HG02588 (cell line): ENCODE results near the gene CGNL1.

ENCODE experiments used
- ATAC-seq: cut with Tn5 transposase; IDR thresholded peaks from one replicate; pipeline ENCODE4 v1.9.1; 2021; ENCODE audit warnings: mild to moderate bottlenecking, moderate library complexity; ENCODE audit not compliant: unreplicated experiment

CGNL1 gene

DNA sequence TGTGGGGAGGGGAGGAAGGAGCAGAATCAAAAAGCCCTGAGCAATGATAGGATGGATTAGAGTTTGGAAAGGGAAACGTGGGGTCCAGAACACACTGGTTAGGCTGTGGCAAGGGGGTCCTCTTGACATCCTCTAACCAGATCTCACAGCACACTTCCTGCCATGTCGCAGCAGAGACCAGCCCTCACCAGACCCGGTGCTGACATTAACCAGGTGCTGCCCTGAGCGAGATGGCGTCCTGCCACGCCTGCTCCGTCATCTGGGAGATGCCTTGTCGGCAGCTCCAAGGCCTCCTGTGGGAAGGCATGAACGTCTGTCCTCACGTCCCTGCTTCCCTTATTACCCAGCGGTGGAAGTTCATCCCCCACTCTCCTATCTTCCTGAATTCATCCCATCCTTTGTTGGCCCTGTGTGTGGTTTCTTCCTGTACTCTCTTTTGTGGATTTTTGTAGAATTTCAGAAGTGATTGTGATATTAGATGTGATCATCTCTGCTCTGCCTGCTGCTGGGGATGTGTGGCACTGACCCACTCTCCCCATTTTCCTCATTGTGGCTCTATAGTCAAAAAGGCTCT lies 186.0 kb downstream of the CGNL1 start:
- ATAC-seq = no peak

DNA sequence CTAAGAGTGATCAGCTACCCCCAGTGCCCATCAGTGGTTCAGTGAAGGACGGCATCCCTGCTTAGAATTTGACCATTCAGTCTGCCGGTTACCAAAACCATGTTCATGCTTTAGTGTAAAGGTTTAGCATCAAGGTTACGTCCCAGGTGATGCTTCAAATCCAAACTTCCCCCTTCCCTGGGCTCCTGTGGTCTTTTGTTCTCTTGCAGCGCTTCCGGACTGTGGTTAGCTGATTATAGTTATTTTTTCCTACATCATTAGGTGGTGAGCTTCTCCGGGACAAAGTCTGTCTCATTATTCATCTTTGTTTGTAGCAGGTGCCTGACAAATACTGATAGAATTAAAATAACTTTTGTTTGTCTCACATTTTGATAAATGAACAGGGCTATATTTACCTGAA lies 187.1 kb downstream of the CGNL1 start:
- no peak for ATAC-seq

DNA sequence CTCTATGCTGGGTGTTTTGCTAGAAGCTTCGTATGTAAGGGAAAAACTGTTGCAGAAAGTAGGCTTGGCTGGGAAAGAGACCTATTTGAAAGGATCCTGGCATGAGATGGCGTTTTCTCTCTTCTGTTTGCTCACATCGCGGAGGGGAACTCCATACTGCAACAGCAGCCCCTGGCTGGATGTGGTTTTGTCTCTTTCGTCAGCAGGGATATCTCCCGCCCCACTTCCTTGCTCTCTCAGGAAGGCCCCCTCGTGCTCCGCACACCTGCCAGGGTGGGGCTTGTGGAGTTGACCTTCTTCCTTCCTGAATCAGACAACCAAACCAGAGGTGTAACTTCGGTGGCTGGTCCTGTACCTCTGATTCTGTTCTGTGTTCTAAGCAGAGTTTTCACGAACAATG lies 189.0 kb downstream of the CGNL1 start:
- ATAC-seq = no peak

DNA sequence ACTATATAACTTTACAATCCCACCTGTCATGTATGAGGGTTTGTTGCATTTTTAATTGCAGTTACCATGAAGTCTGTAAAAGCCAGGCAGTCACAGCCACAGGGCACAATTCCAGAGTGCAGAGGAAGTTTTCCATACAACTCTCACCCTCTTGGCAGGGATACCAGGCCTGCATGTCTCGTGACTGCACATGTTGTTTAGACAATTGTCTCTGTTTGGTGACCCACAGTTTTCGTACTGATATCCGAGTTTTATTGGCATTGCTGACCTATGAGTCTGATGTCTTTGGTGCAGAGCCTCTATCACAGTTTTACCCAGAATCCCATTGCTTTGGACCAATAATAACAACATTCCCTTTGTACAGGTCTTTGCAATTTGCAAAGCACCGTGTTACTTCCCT lies 190.5 kb downstream of the CGNL1 start:
- ATAC-seq = no peak

DNA sequence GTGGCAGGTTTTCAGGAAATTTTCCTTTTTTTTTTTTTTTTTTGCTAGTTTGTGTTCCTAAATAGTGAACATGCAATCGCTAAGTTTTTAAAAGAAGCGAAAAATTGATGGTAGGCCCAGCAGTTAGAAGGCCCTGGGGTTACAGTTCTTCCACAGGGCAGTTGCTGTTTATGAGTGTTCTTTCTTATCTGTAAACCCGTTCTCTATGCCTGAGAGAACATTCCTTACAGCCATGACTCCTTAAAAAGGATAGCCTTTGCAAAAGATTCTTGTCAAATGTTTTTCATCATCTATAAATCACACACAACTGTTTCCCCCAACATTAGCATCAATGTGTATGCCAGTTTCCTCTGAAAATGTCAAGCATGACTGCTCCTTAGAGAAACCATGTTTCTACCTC lies 191.6 kb downstream of the CGNL1 start:
- ATAC-seq = no peak

DNA sequence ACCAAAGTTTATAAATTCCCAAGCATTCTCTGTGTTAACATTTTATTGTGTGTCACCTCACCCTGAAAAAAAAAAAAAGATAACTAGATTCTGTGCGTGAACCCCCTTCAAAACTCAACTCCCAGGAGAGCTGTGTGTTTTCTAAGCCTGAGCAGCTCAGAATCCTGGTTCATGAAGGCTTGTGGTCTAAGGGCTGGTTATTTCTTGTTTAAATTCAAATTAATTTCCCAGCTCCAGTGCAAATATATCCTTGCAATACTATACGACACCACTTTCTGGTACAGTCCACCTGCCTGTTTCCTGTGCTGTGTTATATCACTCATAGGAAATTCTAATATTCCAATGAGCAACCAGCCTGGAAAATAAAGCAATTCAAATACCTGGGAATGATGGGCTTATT lies 192.0 kb downstream of the CGNL1 start:
- no peak for ATAC-seq

DNA sequence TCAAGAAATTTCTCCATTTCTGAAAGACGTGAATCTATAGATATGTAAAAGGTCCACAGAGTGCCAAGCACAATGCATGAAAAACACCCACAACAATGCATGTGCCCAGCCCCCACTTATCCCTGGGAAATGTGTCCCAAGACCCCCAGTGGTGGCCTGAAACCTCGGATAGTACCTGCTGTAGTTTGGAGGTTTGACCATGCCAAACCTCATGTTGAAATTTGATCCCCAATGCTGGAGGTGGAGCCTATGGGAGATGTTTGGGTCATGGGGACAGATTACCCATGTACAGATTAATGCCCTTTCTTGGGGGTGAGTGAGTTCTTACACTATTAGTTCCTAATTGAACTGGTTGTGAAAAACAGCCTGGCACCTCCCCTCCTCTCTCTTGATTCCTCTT lies 194.0 kb downstream of the CGNL1 start:
- no peak for ATAC-seq

DNA sequence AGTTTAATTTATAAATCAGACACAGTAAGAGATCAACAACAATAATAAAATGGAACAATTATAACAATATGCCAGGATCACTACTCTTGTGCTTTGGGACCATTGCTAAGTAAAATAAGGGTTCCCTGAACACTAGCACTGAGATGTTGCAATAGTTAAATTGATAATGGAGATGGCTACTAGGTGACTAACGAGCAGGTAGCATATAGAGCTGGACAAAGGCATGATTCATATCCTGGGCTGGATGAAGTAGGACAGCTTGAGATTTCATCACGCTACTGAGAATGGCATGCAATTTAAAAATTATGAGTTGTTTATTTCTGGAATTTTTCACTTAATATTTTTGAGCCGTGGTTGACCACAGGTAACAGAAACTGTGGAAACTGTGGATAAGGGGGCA lies 194.7 kb downstream of the CGNL1 start:
- ATAC-seq = no peak

DNA sequence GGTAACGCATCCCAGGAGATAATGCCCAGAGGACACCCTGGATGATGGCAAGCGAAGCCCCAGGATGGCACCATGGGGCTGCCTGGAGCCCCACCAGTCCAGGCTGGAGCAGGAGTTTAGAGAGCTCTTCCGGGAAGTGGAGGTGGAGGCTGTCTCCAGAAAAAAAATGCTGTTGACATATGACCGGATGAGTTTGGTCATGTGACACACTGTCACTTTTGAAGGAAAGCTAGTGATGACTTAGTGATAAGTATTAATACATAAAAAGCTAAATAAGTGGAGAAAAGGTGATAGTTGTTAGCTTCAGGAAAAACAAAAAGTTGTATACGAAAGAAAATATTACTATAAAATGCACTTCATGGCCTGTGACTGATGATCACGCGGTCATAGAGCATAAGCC lies 195.4 kb downstream of the CGNL1 start:
- ATAC-seq = no peak

DNA sequence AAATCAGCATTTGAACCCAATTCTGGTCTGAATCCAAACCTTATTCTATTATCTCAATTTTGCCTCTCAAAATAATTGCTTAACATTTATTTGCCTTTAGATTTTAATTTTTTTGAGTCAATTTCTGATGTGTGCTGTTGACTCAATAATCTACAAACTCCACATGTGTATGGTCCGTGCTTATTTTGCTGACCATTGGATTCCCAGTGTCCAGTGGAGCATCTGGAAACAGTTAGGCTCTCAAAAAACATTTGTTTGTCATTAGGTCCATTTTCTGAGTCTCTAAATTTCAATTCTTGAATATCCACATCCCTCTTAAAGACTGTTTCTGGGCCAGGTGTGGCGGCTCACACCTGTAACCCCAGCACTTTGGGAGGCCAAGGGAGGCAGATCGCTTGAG lies 196.2 kb downstream of the CGNL1 start:
- ATAC-seq = no peak

DNA sequence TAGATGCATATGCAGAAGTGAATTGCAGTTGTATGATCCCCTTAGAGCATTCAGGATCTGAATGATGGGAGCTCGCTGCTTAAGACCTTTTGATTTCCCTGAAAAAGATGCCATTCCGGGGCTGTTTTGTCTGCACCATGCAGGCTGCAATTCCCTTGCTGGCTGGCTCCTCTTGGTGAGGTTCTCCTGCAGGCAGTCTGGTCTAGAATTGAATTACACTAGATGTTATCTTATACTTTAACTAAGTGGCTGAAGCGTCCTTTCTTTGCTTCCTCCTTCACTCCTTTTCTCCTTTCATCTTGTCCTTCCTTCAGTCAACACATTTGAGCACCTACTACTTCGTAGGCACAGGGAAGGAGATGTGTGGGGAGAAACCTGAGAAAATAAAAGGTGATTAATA lies 196.8 kb downstream of the CGNL1 start:
- no peak for ATAC-seq

DNA sequence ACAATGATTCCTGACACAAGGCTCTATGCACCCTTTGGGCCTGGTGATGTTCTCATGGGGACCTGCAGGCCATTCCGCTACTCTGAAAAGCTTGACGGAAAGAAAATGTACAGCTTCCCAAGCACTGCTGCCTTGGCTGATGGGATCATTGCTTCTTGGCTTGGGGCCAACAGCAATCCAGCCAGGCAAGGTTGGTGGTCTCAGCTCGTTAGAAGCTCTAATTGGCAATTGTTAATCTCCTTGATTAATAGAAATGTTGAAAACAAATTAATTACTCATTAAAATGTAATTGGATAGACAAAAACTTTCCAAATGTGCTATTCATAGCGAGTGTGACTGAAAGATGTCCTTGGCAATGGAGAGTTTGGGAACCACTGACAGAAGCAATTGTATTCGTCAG lies 199.1 kb downstream of the CGNL1 start:
- no peak for ATAC-seq

DNA sequence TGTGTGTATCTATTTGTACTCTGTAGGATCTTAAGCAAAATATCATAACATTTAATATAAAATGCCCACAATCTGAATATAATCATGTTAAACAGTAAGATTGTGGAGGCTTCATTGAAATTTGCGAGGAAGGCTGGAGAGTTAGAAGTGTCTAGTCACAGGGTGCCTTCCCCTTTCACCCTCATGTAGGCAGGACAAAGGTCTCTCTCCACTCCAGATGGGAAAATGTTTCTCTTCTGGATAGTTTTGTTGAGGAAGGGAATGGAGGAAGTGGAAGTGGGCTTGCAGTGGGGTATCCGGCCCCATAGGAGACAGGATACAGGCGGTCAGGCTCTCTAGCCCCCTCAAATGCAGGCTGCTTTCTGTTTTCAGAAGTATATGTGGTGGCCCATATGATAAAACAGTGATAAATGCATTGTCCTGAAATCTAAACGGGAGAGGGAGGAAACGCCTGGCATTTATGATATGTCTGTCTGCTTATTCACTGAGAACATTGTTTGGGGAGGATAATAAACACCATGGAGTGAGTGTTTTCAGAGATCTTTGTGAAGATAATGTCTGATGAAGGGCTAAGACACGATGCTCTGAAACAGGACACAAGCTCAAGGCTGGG lies 202.1 kb downstream of the CGNL1 start:
- ATAC-seq = no peak

DNA sequence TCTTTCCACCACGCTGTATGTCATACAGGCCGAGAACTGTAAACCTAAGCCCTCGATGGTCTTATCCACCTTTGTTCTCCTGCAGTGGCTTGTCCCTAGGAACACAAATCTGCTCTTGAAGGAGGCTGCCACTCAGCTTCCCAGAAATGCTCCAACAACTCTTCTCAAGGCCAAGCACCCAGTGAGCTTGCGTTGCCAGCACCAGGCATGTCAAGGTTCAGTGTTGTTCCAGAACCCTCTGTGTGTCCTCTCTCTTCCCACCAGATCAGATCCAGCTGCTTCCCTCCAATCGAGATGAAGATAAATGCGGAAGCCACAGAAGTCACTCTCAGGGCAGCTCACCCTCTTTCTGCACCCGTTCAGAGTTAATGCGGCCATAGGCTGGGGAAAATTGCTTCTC lies 204.1 kb downstream of the CGNL1 start:
- ATAC-seq = no peak

DNA sequence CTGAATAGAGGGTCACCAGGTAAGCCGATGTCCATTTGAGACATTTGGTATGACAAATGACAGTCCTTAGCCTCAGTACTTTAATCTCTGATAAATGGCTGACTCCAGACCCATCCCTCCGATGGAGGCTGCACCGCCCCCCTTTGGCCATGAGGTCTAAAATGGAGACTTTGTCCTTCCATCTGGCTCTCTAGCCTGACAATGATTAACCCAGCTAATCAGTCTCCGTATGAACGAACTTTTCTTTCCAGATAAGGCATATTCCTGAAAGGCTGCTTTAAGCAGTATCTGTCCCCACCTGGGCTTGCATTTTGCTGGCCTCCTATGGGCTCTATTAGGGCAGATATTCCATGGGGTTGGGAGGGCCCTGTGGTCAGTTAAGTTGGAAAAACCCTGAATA lies 204.6 kb downstream of the CGNL1 start:
- no peak for ATAC-seq

DNA sequence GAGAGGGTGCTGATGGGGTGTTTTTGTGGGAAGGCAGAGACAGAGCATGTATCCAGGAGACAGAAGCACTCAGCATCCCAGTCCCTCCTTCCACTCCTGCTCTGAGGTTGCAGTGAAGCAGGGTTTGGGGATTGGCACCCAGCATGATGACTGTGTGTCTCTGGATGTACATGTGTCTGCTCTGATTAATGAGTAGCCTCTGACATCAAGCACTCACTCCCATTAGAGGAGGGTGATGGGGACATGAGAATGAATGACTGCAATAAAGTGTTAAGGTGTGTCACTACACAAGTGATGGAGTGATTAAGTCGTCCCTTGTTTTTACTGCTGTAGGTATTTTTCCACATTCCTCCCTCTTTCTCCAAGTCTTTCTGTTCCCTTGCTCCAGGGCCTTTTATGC lies 205.8 kb downstream of the CGNL1 start:
- no peak for ATAC-seq

DNA sequence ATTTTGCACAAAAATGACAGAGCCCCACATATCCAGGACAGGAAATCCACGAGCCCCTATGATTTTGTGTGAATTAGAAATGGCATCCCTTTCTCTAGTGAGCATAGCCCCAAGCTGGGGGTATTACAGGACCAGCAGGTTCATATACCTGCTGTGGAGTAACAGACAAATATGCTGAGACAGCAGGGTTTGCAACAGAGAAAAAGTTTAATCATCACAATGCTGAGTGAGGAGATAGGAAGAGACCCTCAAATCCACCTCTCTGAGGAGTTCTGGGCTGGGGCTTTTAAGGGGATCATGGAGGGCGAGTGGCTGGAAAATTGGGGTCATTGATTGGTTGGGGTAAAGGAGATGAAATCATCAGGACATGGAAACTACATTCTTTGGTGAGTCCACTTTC lies 207.0 kb downstream of the CGNL1 start:
- no peak for ATAC-seq

DNA sequence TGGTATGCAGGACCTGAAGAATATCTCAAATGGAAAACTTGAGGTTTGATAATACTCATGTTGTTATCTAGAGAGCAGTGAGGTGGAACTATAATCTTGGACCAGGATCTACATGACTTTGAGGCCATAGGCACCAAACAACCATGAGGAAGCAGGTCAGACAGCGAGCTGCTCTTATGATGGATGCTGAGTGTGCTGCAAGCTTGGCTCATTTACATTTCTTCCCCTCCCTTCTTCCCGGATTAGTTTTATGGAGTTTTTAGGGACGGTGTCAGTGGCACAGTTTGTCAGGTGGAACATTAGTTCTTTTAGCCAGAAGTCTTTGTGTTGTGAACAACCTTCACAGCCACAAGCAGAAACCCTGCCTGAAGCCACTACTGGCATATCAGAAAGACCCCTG lies 207.4 kb downstream of the CGNL1 start:
- ATAC-seq = no peak

DNA sequence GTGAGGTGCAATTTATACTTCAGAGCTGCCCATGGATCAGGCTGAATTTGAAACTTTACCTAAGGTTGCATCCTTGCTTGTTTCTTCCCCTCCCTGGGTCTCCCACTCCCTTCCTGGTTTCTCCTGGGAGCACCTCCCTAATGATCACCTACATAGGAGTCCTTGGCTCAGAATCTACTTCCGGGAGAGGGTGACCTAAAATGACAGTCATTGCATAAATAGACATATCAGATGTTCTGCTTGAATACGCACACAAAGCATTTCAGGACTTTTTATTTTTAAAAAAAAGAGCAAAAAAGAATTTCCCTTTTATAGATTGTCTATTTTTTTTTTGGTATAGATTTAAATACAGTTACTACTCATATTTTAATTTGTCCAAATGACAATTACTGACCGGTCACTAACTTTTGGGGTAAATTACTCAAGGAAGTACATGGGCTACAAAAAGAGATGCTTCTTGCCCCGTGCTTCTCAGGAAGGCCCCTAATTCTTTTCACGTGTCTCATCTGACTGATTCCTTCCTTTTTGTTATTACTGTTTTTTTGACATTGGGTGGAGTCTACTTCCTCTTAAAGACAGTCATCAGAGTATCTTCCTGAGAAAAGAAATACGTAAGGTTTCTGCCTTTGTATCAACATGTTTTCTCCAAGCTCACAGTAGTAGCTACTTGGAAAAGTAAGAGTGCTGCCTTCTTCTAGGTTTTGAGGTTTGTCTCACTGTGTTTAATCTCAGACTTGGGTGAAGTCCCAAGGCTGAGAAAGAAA lies 210.5 kb downstream of the CGNL1 start:
- no peak for ATAC-seq

DNA sequence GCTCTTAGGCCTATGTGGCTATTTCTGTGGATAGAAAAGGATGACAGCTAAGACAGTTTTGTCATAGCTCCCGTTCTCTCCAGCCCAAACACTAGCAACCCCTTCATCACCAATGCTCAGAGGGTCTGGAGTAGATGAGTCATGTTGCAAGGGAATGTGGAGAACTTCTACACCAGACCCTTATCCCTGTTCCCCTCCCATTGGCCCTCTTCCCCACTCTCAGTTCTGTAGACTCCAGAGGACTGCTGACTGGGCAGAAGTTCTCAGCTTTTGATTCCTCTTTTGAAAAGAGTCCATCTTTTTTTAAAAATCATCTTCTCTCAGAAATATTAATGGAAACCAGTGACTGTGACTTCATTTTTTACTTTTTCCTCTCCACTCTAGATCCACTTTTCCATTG lies 213.0 kb downstream of the CGNL1 start:
- no peak for ATAC-seq

DNA sequence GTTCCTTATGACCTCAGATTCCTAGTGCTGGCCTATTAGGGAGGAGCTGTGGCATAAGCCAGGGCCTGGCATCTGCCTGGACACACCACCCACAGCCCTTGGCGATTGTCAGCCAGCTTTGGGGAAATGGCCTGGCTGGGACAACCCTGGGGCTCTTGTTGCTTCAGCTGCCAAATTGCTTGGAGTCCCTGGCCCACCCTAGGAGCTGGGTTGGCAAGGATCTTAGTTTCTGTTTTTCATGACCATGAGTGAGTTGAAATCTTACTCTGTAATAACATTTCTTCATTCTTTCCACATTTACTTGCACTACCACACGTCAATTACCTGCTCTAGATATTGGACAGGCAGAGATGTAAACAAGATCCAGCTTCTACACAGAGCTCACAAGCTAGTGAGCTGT lies 213.4 kb downstream of the CGNL1 start:
- ATAC-seq = no peak

DNA sequence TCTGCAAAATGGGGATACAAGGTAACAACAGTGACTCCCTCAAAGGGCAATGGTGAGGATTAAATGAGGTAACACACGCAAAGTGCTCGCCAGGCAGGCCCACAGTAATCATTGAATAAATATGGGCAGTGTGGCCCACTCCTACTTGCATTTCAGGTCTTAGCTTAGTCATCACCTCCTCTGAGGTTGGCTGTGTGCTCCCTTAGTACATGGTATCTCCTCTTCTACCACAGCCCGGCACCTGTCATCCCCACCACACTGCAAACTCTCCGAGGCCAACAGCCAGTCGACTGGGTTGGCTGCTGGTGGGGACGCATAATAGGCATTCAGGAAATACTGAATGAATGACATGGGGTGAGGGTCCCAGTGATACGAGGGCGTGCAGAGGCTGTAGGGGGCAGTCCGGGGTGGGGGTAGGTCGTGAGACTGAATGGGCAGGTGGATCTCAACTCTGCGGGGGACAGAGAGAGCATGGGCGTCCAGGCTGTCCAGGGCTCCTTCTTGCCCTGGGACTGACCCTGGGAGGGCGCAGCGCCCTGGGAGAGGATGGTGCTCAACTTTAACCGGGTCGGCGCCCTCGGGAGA lies 215.0 kb downstream of the CGNL1 start:
- ATAC-seq = no peak
